WTC11 (cell line): Measurements from ENCODE around the gene CENPK. TPM values are rescaled to one million over a fixed set of nuclear protein-coding genes. Genes with fewer than 3 reads are reported as not detected.

ENCODE experiments used
- ATAC-seq: fragments of 200-7000 bp; cut with Tn5 transposase; 2 replicates; pipeline ENCODE4 v1.10.0; 2021; ENCODE audit warnings: mild to moderate bottlenecking, moderate library complexity
- CTCF ChIA-PET: fragments of 300-600 bp; sonication (Branson Sonifier 250); formaldehyde crosslinking; loops from one replicate; lab custom pipeline; 2021; ENCODE audit warnings: antibody characterized with exemption; lab: Charles Lee
- POLR2A ChIA-PET: fragments of 350-600 bp; sonication (Branson Sonifier 250); formaldehyde crosslinking; loops from one replicate; lab custom pipeline; 2021; ENCODE audit warnings: antibody characterized with exemption; lab: Charles Lee
- DNase-seq: peaks from one replicate; pipeline ENCODE4 v3.0.0; 2021; ENCODE audit warnings: low spot score
- H3K27ac Mint-ChIP-seq: 2 replicates; pipeline ENCODE4 v1.8.0; 2021; ENCODE audit warnings: mixed read lengths
- H3K27me3 Mint-ChIP-seq: 2 replicates; pipeline ENCODE4 v1.8.0; 2021; ENCODE audit warnings: low read depth, mild to moderate bottlenecking, moderate library complexity, mixed read lengths
- H3K36me3 Mint-ChIP-seq: 2 replicates; pipeline ENCODE4 v1.8.0; 2021; ENCODE audit warnings: mixed read lengths
- H3K4me1 Mint-ChIP-seq: 2 replicates; pipeline ENCODE4 v1.8.0; 2022; ENCODE audit warnings: mixed read lengths
- H3K4me3 Mint-ChIP-seq: 2 replicates; pipeline ENCODE4 v1.8.0; 2021; ENCODE audit warnings: mild to moderate bottlenecking, moderate library complexity, mixed read lengths
- H3K9me3 Mint-ChIP-seq: 2 replicates; pipeline ENCODE4 v1.8.0; 2021; ENCODE audit warnings: mixed read lengths
- AFF4 ChIP-seq: sonication (generic); formaldehyde crosslinking; IDR thresholded peaks from 2 replicates; pipeline ENCODE4 v1.8.1; 2023; ENCODE audit warnings: mild to moderate bottlenecking, missing genetic modification reagents, borderline replicate concordance
- ATF6 ChIP-seq: sonication (generic); formaldehyde crosslinking; IDR thresholded peaks from 2 replicates; pipeline ENCODE4 v1.8.1; 2023; ENCODE audit warnings: mild to moderate bottlenecking, missing genetic modification reagents
- JAZF1 ChIP-seq: fragments of 250-450 bp; sonication (Bioruptor Pico); IDR thresholded peaks from 2 replicates; pipeline ENCODE4 v1.9.0; 2021; ENCODE audit warnings: moderate library complexity, mild to moderate bottlenecking, inconsistent platforms
- OVOL2 ChIP-seq: fragments of 250-450 bp; sonication (Bioruptor Pico); IDR thresholded peaks from 2 replicates; pipeline ENCODE4 v1.9.0; 2021; ENCODE audit warnings: mild to moderate bottlenecking, borderline replicate concordance
- SOX15 ChIP-seq: fragments of 250-450 bp; sonication (Bioruptor Pico); IDR thresholded peaks from 2 replicates; pipeline ENCODE4 v1.9.0; 2021; ENCODE audit warnings: mild to moderate bottlenecking
- STAT6 ChIP-seq: sonication (generic); formaldehyde crosslinking; conservative IDR thresholded peaks from 2 replicates; pipeline ENCODE4 v1.8.1; 2023; ENCODE audit warnings: mild to moderate bottlenecking, low read depth, missing genetic modification reagents, moderate library complexity
- USF2 ChIP-seq: sonication (generic); formaldehyde crosslinking; IDR thresholded peaks from 2 replicates; pipeline ENCODE4 v1.8.1; 2023; ENCODE audit warnings: mild to moderate bottlenecking, missing genetic modification reagents, moderate library complexity
- ZBTB21 ChIP-seq: sonication (generic); formaldehyde crosslinking; IDR thresholded peaks from 2 replicates; pipeline ENCODE4 v1.8.1; 2023; ENCODE audit warnings: mild to moderate bottlenecking, missing genetic modification reagents, borderline replicate concordance
- ZNF396 ChIP-seq: fragments of 250-450 bp; sonication (Bioruptor Pico); IDR thresholded peaks from 2 replicates; pipeline ENCODE4 v1.8.0; 2021; ENCODE audit warnings: mild to moderate bottlenecking, moderate library complexity, borderline replicate concordance
- ZNF425 ChIP-seq: fragments of 250-450 bp; sonication (Bioruptor Pico); conservative IDR thresholded peaks from 2 replicates; pipeline ENCODE4 v1.9.0; 2021; ENCODE audit warnings: mild to moderate bottlenecking
- ZNF671 ChIP-seq: fragments of 250-450 bp; sonication (Bioruptor Pico); IDR thresholded peaks from 2 replicates; pipeline ENCODE4 v1.8.0; 2021; ENCODE audit warnings: mild to moderate bottlenecking
- total RNA-seq: library from RNA; stranded (reverse); gene quantifications from 3 replicates; pipeline ENCODE4 v1.2.3, GENCODE V29; 2021

Gene CENPK
- total RNA-seq, 1 experiment from 2014 or later = 37.5 TPM

GRCh38 chr5:65577141-65577540 lies 14.2 kb upstream of the CENPK start:
- POLR2A ChIA-PET = no interaction called here
- no peak for ATAC-seq

More at GRCh38 chr5:65577141-65577540, 14.2 kb upstream of the CENPK start:
- no peak for DNase-seq
- H3K4me1 Mint-ChIP-seq = no peaks in the 10 kb centered on the region
- no peak overlapping the region for H3K27ac Mint-ChIP-seq
- CTCF ChIA-PET = no interaction called here
- no peak for TF ChIP-seq ZNF671 (CRISPR knock-in tag)
- TF ChIP-seq ZNF425 = no peak
- no peak for TF ChIP-seq ZNF396 (CRISPR knock-in tag)
- TF ChIP-seq STAT6 (CRISPR knock-in tag) = no peak
- TF ChIP-seq AFF4 (CRISPR knock-in tag) = no peak
- TF ChIP-seq ZBTB21 (CRISPR knock-in tag) = no peak
- TF ChIP-seq USF2 = no peak
- TF ChIP-seq OVOL2 (CRISPR knock-in tag) = no peak
- TF ChIP-seq ATF6 (CRISPR knock-in tag) = no peak
- TF ChIP-seq JAZF1 (CRISPR knock-in tag) = no peak
- no peak for TF ChIP-seq SOX15 (CRISPR knock-in tag)
- H3K36me3 Mint-ChIP-seq = peaks cover 34% of the 10 kb centered on the region
- H3K27me3 Mint-ChIP-seq = no peaks in the 10 kb centered on the region
- no peak overlapping the region for H3K4me3 Mint-ChIP-seq
- no peaks in the 10 kb centered on the region for H3K9me3 Mint-ChIP-seq
